ENCODE data around the gene PRPF40A. TPM values are rescaled to one million over a fixed set of nuclear protein-coding genes. Genes with fewer than 3 reads are reported as not detected.

The PRPF40A gene
- total RNA-seq, 1 experiment from 2014 or later = 166 TPM

- H3K27me3 ChIP-seq (replicated peaks; ENCODE audit: insufficient read depth, low read depth, low read length, poor library complexity) = no peaks in the 10 kb centered on the region
- POLR2A ChIA-PET (ENCODE audit: low non-redundant PET) = no interaction called here
- no peak overlapping the region for H3K4me3 ChIP-seq (ENCODE audit: low read depth, low read length, poor library complexity, severe bottlenecking)
- intact Hi-C loops (cut with micrococcal nuclease; ENCODE audit: unreplicated experiment) = no loop called here
- H3K36me3 ChIP-seq (ENCODE audit: insufficient read depth, low read length, poor library complexity, severe bottlenecking) = peaks cover 29% of the 10 kb centered on the region
- CTCF ChIA-PET = interaction anchor here (0.6 kb wide), 1 partner anchor 24 kb away, joined by 4 read pairs; the partner anchor contains the start of gene PRPF40A
- no peak for DNase-seq (ENCODE audit: low spot score)
- H3K9me3 ChIP-seq (ENCODE audit: low read depth, low read length, poor library complexity, severe bottlenecking) = no peaks in the 10 kb centered on the region
- peaks cover 6% of the 10 kb centered on the region for H3K4me1 ChIP-seq (ENCODE audit: insufficient read depth, low read length, poor library complexity, severe bottlenecking)
- TF ChIP-seq CTCF (conservative IDR thresholded peaks at IDR 0.05; ENCODE audit: low read depth, low read length) = no peak
- no peak for TF ChIP-seq EZH2 (IDR thresholded peaks at IDR 0.05; ENCODE audit: borderline replicate concordance, low read depth, low read length, poor library complexity, severe bottlenecking)
- H3K27ac ChIP-seq (ENCODE audit: low read depth, low read length, poor library complexity, severe bottlenecking) = no peak overlapping the region
- no TSS peak for BruUV-seq (replicated peaks)
Observed at GRCh38 chr2:152693033-152693432, 24.2 kb downstream of the PRPF40A start.

- ChIA-PET POLR2A (ENCODE audit: low non-redundant PET) (no interaction called here), CTCF (no interaction called here)
- H3K27me3 ChIP-seq (replicated peaks; ENCODE audit: insufficient read depth, low read depth, low read length, poor library complexity) = no peaks in the 10 kb centered on the region
- H3K9me3 ChIP-seq (ENCODE audit: low read depth, low read length, poor library complexity, severe bottlenecking) = no peaks in the 10 kb centered on the region
- TF ChIP-seq EZH2 (IDR thresholded peaks at IDR 0.05; ENCODE audit: borderline replicate concordance, low read depth, low read length, poor library complexity, severe bottlenecking) = no peak
- TF ChIP-seq CTCF (conservative IDR thresholded peaks at IDR 0.05; ENCODE audit: low read depth, low read length) = no peak
- BruUV-seq (replicated peaks) = no TSS peak
- H3K4me3 ChIP-seq (ENCODE audit: low read depth, low read length, poor library complexity, severe bottlenecking) = no peak overlapping the region
- no peak for DNase-seq (ENCODE audit: low spot score)
- peaks cover 7% of the 10 kb centered on the region for H3K36me3 ChIP-seq (ENCODE audit: insufficient read depth, low read length, poor library complexity, severe bottlenecking)
- H3K4me1 ChIP-seq (ENCODE audit: insufficient read depth, low read length, poor library complexity, severe bottlenecking) = no peaks in the 10 kb centered on the region
- H3K27ac ChIP-seq (ENCODE audit: low read depth, low read length, poor library complexity, severe bottlenecking) = no peak overlapping the region
- intact Hi-C loops (cut with micrococcal nuclease; ENCODE audit: unreplicated experiment) = no loop called here
Observed at GRCh38 chr2:152686321-152686720, 30.9 kb downstream of the PRPF40A start.

- no TSS peak for BruUV-seq (replicated peaks)
- ChIA-PET POLR2A (ENCODE audit: low non-redundant PET) (no interaction called here), CTCF (no interaction called here)
- DNase-seq (ENCODE audit: low spot score) = no peak
- H3K27me3 ChIP-seq (replicated peaks; ENCODE audit: insufficient read depth, low read depth, low read length, poor library complexity) = no peaks in the 10 kb centered on the region
- intact Hi-C loops (cut with micrococcal nuclease; ENCODE audit: unreplicated experiment) = no loop called here
- no peak for TF ChIP-seq CTCF (conservative IDR thresholded peaks at IDR 0.05; ENCODE audit: low read depth, low read length)
- TF ChIP-seq EZH2 (IDR thresholded peaks at IDR 0.05; ENCODE audit: borderline replicate concordance, low read depth, low read length, poor library complexity, severe bottlenecking) = no peak
- H3K4me1 ChIP-seq (ENCODE audit: insufficient read depth, low read length, poor library complexity, severe bottlenecking) = no peaks in the 10 kb centered on the region
- H3K36me3 ChIP-seq (ENCODE audit: insufficient read depth, low read length, poor library complexity, severe bottlenecking) = peaks cover 30% of the 10 kb centered on the region
- no peak overlapping the region for H3K27ac ChIP-seq (ENCODE audit: low read depth, low read length, poor library complexity, severe bottlenecking)
- H3K4me3 ChIP-seq (ENCODE audit: low read depth, low read length, poor library complexity, severe bottlenecking) = no peak overlapping the region
- no peaks in the 10 kb centered on the region for H3K9me3 ChIP-seq (ENCODE audit: low read depth, low read length, poor library complexity, severe bottlenecking)
Observed at GRCh38 chr2:152683400-152683799, 33.9 kb downstream of the PRPF40A start.
